Testis (tissue), 2 donors: ENCODE results near the gene VDAC2.

Experiments
- CTCF ChIP-seq, 3 experiments: fragments of 450-650 bp in 2 of 3; fragments of 200-600 bp in 1 of 3; sonication (generic) in 1 of 3; IDR thresholded peaks; one replicate each; pipeline ENCODE4 v1.5.1; 2016 to 2019; ENCODE audit warnings: antibody characterized with exemption in 3 of 3, mild to moderate bottlenecking in 2 of 3, moderate library complexity in 1 of 3
- POLR2A ChIP-seq: fragments of 450-650 bp; IDR thresholded peaks from one replicate; pipeline ENCODE4 v1.6.1; 2017; ENCODE audit warnings: antibody characterized with exemption, mild to moderate bottlenecking, moderate library complexity

GRCh38 chr10:75203724-75204123 lies 6.9 kb upstream of the VDAC2 start:
- TF ChIP-seq CTCF (IDR thresholded peaks at IDR 0.05) (no peak), POLR2A (no peak)
